Fibroblast of lung (primary cell): ENCODE measurements around the gene CASKIN1. TPM values are rescaled to one million over a fixed set of nuclear protein-coding genes. Genes with fewer than 3 reads are reported as not detected.

Experiments
- DNase-seq, 2 donors: peaks; one replicate each; pipeline versions ENCODE4 v3.0.0 to v3.0.0-alpha.2; 2010; ENCODE audit warnings: low read depth in 2 of 2
- H2AFZ ChIP-seq: 2 replicates; pipeline ENCODE4 v1.5.1; 2012; ENCODE audit warnings: low read length, control low read depth, inconsistent platforms
- H3K27ac ChIP-seq: 2 replicates; pipeline ENCODE4 v1.5.1; 2011; ENCODE audit warnings: low read length, control low read depth; ENCODE audit not compliant: insufficient read depth
- H3K27me3 ChIP-seq: 2 replicates; pipeline ENCODE4 v1.5.1; 2011; ENCODE audit warnings: mild to moderate bottlenecking, low read length; ENCODE audit not compliant: control insufficient read depth, insufficient read depth
- H3K36me3 ChIP-seq: 2 replicates; pipeline ENCODE4 v1.5.1; 2011; ENCODE audit warnings: low read length; ENCODE audit not compliant: control insufficient read depth, insufficient read depth
- H3K4me1 ChIP-seq: 2 replicates; pipeline ENCODE4 v1.5.1; 2011; ENCODE audit warnings: low read length; ENCODE audit not compliant: control insufficient read depth, insufficient read depth; ENCODE audit errors: extremely low read depth
- H3K4me2 ChIP-seq: 2 replicates; pipeline ENCODE4 v1.5.1; 2011; ENCODE audit warnings: low read length, control low read depth; ENCODE audit not compliant: insufficient read depth; ENCODE audit errors: extremely low read depth
- H3K4me3 ChIP-seq, 4 experiments: fragments of 200-600 bp in 1 of 4; sonication (generic) in 1 of 4; replicated peaks in 1 of 4; 2 replicates each; pipeline ENCODE4 v1.5.1; 2011 to 2016; ENCODE audit warnings: low read length in 4 of 4, low read depth in 3 of 4, mild to moderate bottlenecking in 3 of 4, control low read depth in 2 of 4, inconsistent platforms in 1 of 4, mixed read lengths in 1 of 4; ENCODE audit not compliant: insufficient read depth in 1 of 4; ENCODE audit errors: control extremely low read depth in 1 of 4
- H3K79me2 ChIP-seq: 2 replicates; pipeline ENCODE4 v1.5.1; 2012; ENCODE audit warnings: mild to moderate bottlenecking, low read length, inconsistent platforms; ENCODE audit not compliant: control insufficient read depth, insufficient read depth
- H3K9ac ChIP-seq: 2 replicates; pipeline ENCODE4 v1.5.1; 2011; ENCODE audit warnings: mild to moderate bottlenecking, low read length, control low read depth; ENCODE audit not compliant: insufficient read depth
- H3K9me3 ChIP-seq: 2 replicates; pipeline ENCODE4 v1.5.1; 2012; ENCODE audit warnings: low read depth, low read length; ENCODE audit not compliant: control insufficient read depth, insufficient read depth
- H4K20me1 ChIP-seq: 2 replicates; pipeline ENCODE4 v1.5.1; 2011; ENCODE audit warnings: low read length; ENCODE audit not compliant: control insufficient read depth, insufficient read depth; ENCODE audit errors: extremely low read depth
- CTCF ChIP-seq, 2 donors: IDR thresholded peaks in 1 of 2; conservative IDR thresholded peaks in 1 of 2; 1 replicate in 1 of 2; 2 replicates in 1 of 2; pipeline ENCODE4 v1.5.1; 2011 to 2012; ENCODE audit warnings: low read length in 2 of 2, control low read depth in 1 of 2, inconsistent platforms in 1 of 2, low read depth in 1 of 2, mild to moderate bottlenecking in 1 of 2
- EZH2 ChIP-seq: IDR thresholded peaks from 2 replicates; pipeline ENCODE4 v1.5.1; 2012; ENCODE audit warnings: low read length, control low read depth, mild to moderate bottlenecking; ENCODE audit errors: missing control alignments
- polyA plus RNA-seq, 2 donors: library from polyadenylated mRNA; depleted of rRNA in 1 of 2; stranded (reverse) in 1 of 2; unstranded in 1 of 2; fragments of >200 nt; gene quantifications; 2 replicates each; pipeline ENCODE4 v1.2.1, GENCODE V29; 2011 to 2012; ENCODE audit warnings: missing spikeins in 1 of 2
- total RNA-seq: library from RNA; depleted of rRNA; stranded (reverse); fragments of >200 nt; gene quantifications from 2 replicates; pipeline ENCODE4 v1.2.1, GENCODE V29; 2014

CASKIN1 gene
- total and polyA plus RNA-seq, 2 donors (not counting 1 experiment from before 2014, with no cell fraction given) = 0.01 to 0.17 TPM

GRCh38 chr16:2238838-2239675 lies 42.7 kb upstream of the CASKIN1 start:
- no peaks in the 10 kb centered on the region for H4K20me1 ChIP-seq
- H3K9ac ChIP-seq = no peak overlapping the region
- no peak for TF ChIP-seq EZH2
- TF ChIP-seq CTCF (conservative IDR thresholded peaks at IDR 0.05 in 1 of 2, IDR thresholded peaks at IDR 0.05 in 1 of 2; ENCODE audit: low read depth in 1 of 2, low read length in 2 of 2) = no peak
- H3K4me1 ChIP-seq = peaks cover 2% of the 10 kb centered on the region
- no peak for DNase-seq
- H3K4me3 ChIP-seq = no peak overlapping the region
- H3K36me3 ChIP-seq = peaks cover 24% of the 10 kb centered on the region
- H3K9me3 ChIP-seq = no peaks in the 10 kb centered on the region
- no peak overlapping the region for H3K27ac ChIP-seq
- no peak overlapping the region for H2AFZ ChIP-seq
- H3K79me2 ChIP-seq = no peaks in the 10 kb centered on the region
- no peak overlapping the region for H3K4me2 ChIP-seq
- H3K27me3 ChIP-seq = no peaks in the 10 kb centered on the region

GRCh38 chr16:2238150-2238837 lies 41.9 kb upstream of the CASKIN1 start:
- no peak overlapping the region for H3K27ac ChIP-seq
- peaks cover 2% of the 10 kb centered on the region for H3K4me1 ChIP-seq
- no peaks in the 10 kb centered on the region for H4K20me1 ChIP-seq
- H3K79me2 ChIP-seq = no peaks in the 10 kb centered on the region
- no peak overlapping the region for H2AFZ ChIP-seq
- H3K9ac ChIP-seq = no peak overlapping the region
- H3K4me3 ChIP-seq = no peak overlapping the region
- no peaks in the 10 kb centered on the region for H3K9me3 ChIP-seq
- TF ChIP-seq CTCF (conservative IDR thresholded peaks at IDR 0.05 in 1 of 2, IDR thresholded peaks at IDR 0.05 in 1 of 2; ENCODE audit: low read depth in 1 of 2, low read length in 2 of 2) (no peak), EZH2 (no peak)
- DNase-seq = no peak
- peaks cover 24% of the 10 kb centered on the region for H3K36me3 ChIP-seq
- no peaks in the 10 kb centered on the region for H3K27me3 ChIP-seq
- no peak overlapping the region for H3K4me2 ChIP-seq

GRCh38 chr16:2237493-2238149 lies 41.2 kb upstream of the CASKIN1 start:
- Histone ChIP-seq H3K27ac (no peak overlapping the region), H3K36me3 (peaks cover 24% of the 10 kb centered on the region), H3K9me3 (no peaks in the 10 kb centered on the region), H4K20me1 (no peaks in the 10 kb centered on the region), H3K27me3 (no peaks in the 10 kb centered on the region), H3K4me1 (peaks cover 2% of the 10 kb centered on the region), H3K79me2 (no peaks in the 10 kb centered on the region), H2AFZ (no peak overlapping the region), H3K4me3 (no peak overlapping the region), H3K4me2 (no peak overlapping the region), H3K9ac (no peak overlapping the region)
- no peak for DNase-seq
- TF ChIP-seq EZH2 (no peak), CTCF (conservative IDR thresholded peaks at IDR 0.05 in 1 of 2, IDR thresholded peaks at IDR 0.05 in 1 of 2; ENCODE audit: low read depth in 1 of 2, low read length in 2 of 2) (no peak)
